ENCODE results near the gene CDH19. TPM values are rescaled to one million over a fixed set of nuclear protein-coding genes. Genes with fewer than 3 reads are reported as not detected.

The CDH19 gene
- total RNA-seq, 1 experiment from 2014 or later = not detected

GRCh38 chr18:66601649-66602048 lies 2.2 kb downstream of the CDH19 start:
- H3K27ac ChIP-seq (ENCODE audit: low read length) = no peak overlapping the region
- H3K9me3 ChIP-seq (ENCODE audit: low read length) = peaks cover 44% of the 10 kb centered on the region
- H2AFZ ChIP-seq (ENCODE audit: low read length) = no peak overlapping the region
- no peaks in the 10 kb centered on the region for H3K36me3 ChIP-seq (ENCODE audit: insufficient read depth, low read length)
- H3K4me1 ChIP-seq (ENCODE audit: low read length) = no peaks in the 10 kb centered on the region
- no peak overlapping the region for H3K4me3 ChIP-seq (ENCODE audit: low read length)
- no peaks in the 10 kb centered on the region for H3K27me3 ChIP-seq (ENCODE audit: low read length)
- no peaks in the 10 kb centered on the region for H3K79me2 ChIP-seq (ENCODE audit: low read length)
- H3K4me2 ChIP-seq (ENCODE audit: low read depth, low read length, poor library complexity, severe bottlenecking) = no peak overlapping the region
- H4K20me1 ChIP-seq (ENCODE audit: insufficient read depth, low read depth, low read length) = no peaks in the 10 kb centered on the region
- no peak for DNase-seq
- no peak overlapping the region for H3K9ac ChIP-seq (ENCODE audit: low read length)
- peaks cover 4% of the 10 kb centered on the region; the same call in 1 of the 2 replicates for H3K9me2 ChIP-seq (replicated peaks; ENCODE audit: insufficient read depth, low read length)

- Histone ChIP-seq H3K9me3 (ENCODE audit: low read length) (peaks cover 42% of the 10 kb centered on the region), H3K36me3 (ENCODE audit: insufficient read depth, low read length) (no peaks in the 10 kb centered on the region), H2AFZ (ENCODE audit: low read length) (no peak overlapping the region), H3K4me1 (ENCODE audit: low read length) (no peaks in the 10 kb centered on the region), H3K27me3 (ENCODE audit: low read length) (no peaks in the 10 kb centered on the region), H4K20me1 (ENCODE audit: insufficient read depth, low read depth, low read length) (no peaks in the 10 kb centered on the region), H3K27ac (ENCODE audit: low read length) (no peak overlapping the region), H3K9me2 (replicated peaks; ENCODE audit: insufficient read depth, low read length) (peaks cover 4% of the 10 kb centered on the region; the same call in 1 of the 2 replicates), H3K4me3 (ENCODE audit: low read length) (no peak overlapping the region), H3K4me2 (ENCODE audit: low read depth, low read length, poor library complexity, severe bottlenecking) (no peak overlapping the region), H3K79me2 (ENCODE audit: low read length) (no peaks in the 10 kb centered on the region), H3K9ac (ENCODE audit: low read length) (no peak overlapping the region)
- DNase-seq = no peak
These were observed 4.7 kb downstream of the CDH19 start for GRCh38 chr18:66599190-66599589.

- Histone ChIP-seq H3K9me2 (replicated peaks; ENCODE audit: insufficient read depth, low read length) (no peaks in the 10 kb centered on the region), H2AFZ (ENCODE audit: low read length) (no peak overlapping the region), H3K9ac (ENCODE audit: low read length) (no peak overlapping the region), H4K20me1 (ENCODE audit: insufficient read depth, low read depth, low read length) (no peaks in the 10 kb centered on the region), H3K4me1 (ENCODE audit: low read length) (no peaks in the 10 kb centered on the region), H3K79me2 (ENCODE audit: low read length) (no peaks in the 10 kb centered on the region), H3K27ac (ENCODE audit: low read length) (no peak overlapping the region), H3K4me2 (ENCODE audit: low read depth, low read length, poor library complexity, severe bottlenecking) (no peak overlapping the region), H3K4me3 (ENCODE audit: low read length) (no peak overlapping the region), H3K9me3 (ENCODE audit: low read length) (peaks cover 68% of the 10 kb centered on the region), H3K27me3 (ENCODE audit: low read length) (no peaks in the 10 kb centered on the region), H3K36me3 (ENCODE audit: insufficient read depth, low read length) (no peaks in the 10 kb centered on the region)
- no peak for DNase-seq
These were observed 16.5 kb downstream of the CDH19 start for GRCh38 chr18:66587430-66587829.

- no peak overlapping the region for H3K4me2 ChIP-seq (ENCODE audit: low read depth, low read length, poor library complexity, severe bottlenecking)
- H3K9me3 ChIP-seq (ENCODE audit: low read length) = peaks cover 74% of the 10 kb centered on the region
- no peaks in the 10 kb centered on the region for H4K20me1 ChIP-seq (ENCODE audit: insufficient read depth, low read depth, low read length)
- H3K36me3 ChIP-seq (ENCODE audit: insufficient read depth, low read length) = no peaks in the 10 kb centered on the region
- no peaks in the 10 kb centered on the region for H3K9me2 ChIP-seq (replicated peaks; ENCODE audit: insufficient read depth, low read length)
- H3K27me3 ChIP-seq (ENCODE audit: low read length) = no peaks in the 10 kb centered on the region
- no peaks in the 10 kb centered on the region for H3K79me2 ChIP-seq (ENCODE audit: low read length)
- no peak overlapping the region for H3K9ac ChIP-seq (ENCODE audit: low read length)
- H3K4me3 ChIP-seq (ENCODE audit: low read length) = no peak overlapping the region
- no peak overlapping the region for H3K27ac ChIP-seq (ENCODE audit: low read length)
- no peak overlapping the region for H2AFZ ChIP-seq (ENCODE audit: low read length)
- no peaks in the 10 kb centered on the region for H3K4me1 ChIP-seq (ENCODE audit: low read length)
- no peak for DNase-seq
These were observed 21.7 kb downstream of the CDH19 start for GRCh38 chr18:66582211-66582610.

GRCh38 chr18:66575263-66575662 lies 28.6 kb downstream of the CDH19 start:
- peaks cover 55% of the 10 kb centered on the region for H3K9me3 ChIP-seq (ENCODE audit: low read length)
- no peak overlapping the region for H3K27ac ChIP-seq (ENCODE audit: low read length)
- H4K20me1 ChIP-seq (ENCODE audit: insufficient read depth, low read depth, low read length) = no peaks in the 10 kb centered on the region
- H3K9me2 ChIP-seq (replicated peaks; ENCODE audit: insufficient read depth, low read length) = no peaks in the 10 kb centered on the region
- no peak overlapping the region for H3K4me3 ChIP-seq (ENCODE audit: low read length)
- H2AFZ ChIP-seq (ENCODE audit: low read length) = no peak overlapping the region
- no peak for DNase-seq
- no peak overlapping the region for H3K4me2 ChIP-seq (ENCODE audit: low read depth, low read length, poor library complexity, severe bottlenecking)
- no peaks in the 10 kb centered on the region for H3K79me2 ChIP-seq (ENCODE audit: low read length)
- no peak overlapping the region for H3K9ac ChIP-seq (ENCODE audit: low read length)
- no peaks in the 10 kb centered on the region for H3K4me1 ChIP-seq (ENCODE audit: low read length)
- H3K27me3 ChIP-seq (ENCODE audit: low read length) = no peaks in the 10 kb centered on the region
- no peaks in the 10 kb centered on the region for H3K36me3 ChIP-seq (ENCODE audit: insufficient read depth, low read length)

GRCh38 chr18:66571845-66572244 lies 32.0 kb downstream of the CDH19 start:
- H3K79me2 ChIP-seq (ENCODE audit: low read length) = no peaks in the 10 kb centered on the region
- no peaks in the 10 kb centered on the region; the same call in 1 of the 2 replicates for H3K9me2 ChIP-seq (replicated peaks; ENCODE audit: insufficient read depth, low read length)
- no peak overlapping the region for H3K4me2 ChIP-seq (ENCODE audit: low read depth, low read length, poor library complexity, severe bottlenecking)
- no peak overlapping the region for H3K27ac ChIP-seq (ENCODE audit: low read length)
- no peaks in the 10 kb centered on the region for H4K20me1 ChIP-seq (ENCODE audit: insufficient read depth, low read depth, low read length)
- DNase-seq = no peak
- no peaks in the 10 kb centered on the region for H3K4me1 ChIP-seq (ENCODE audit: low read length)
- H3K9me3 ChIP-seq (ENCODE audit: low read length) = peaks cover 39% of the 10 kb centered on the region
- H3K9ac ChIP-seq (ENCODE audit: low read length) = no peak overlapping the region
- H3K27me3 ChIP-seq (ENCODE audit: low read length) = no peaks in the 10 kb centered on the region
- no peak overlapping the region for H2AFZ ChIP-seq (ENCODE audit: low read length)
- H3K36me3 ChIP-seq (ENCODE audit: insufficient read depth, low read length) = no peaks in the 10 kb centered on the region
- H3K4me3 ChIP-seq (ENCODE audit: low read length) = no peak overlapping the region

- Histone ChIP-seq H3K9me3 (ENCODE audit: low read length) (peaks cover 53% of the 10 kb centered on the region), H3K27ac (ENCODE audit: low read length) (no peak overlapping the region), H4K20me1 (ENCODE audit: insufficient read depth, low read depth, low read length) (no peaks in the 10 kb centered on the region), H3K4me3 (ENCODE audit: low read length) (no peak overlapping the region), H3K27me3 (ENCODE audit: low read length) (no peaks in the 10 kb centered on the region), H3K4me1 (ENCODE audit: low read length) (no peaks in the 10 kb centered on the region), H2AFZ (ENCODE audit: low read length) (no peak overlapping the region), H3K9ac (ENCODE audit: low read length) (no peak overlapping the region), H3K36me3 (ENCODE audit: insufficient read depth, low read length) (no peaks in the 10 kb centered on the region), H3K9me2 (replicated peaks; ENCODE audit: insufficient read depth, low read length) (no peaks in the 10 kb centered on the region; the same call in 1 of the 2 replicates), H3K79me2 (ENCODE audit: low read length) (no peaks in the 10 kb centered on the region), H3K4me2 (ENCODE audit: low read depth, low read length, poor library complexity, severe bottlenecking) (no peak overlapping the region)
- DNase-seq = no peak
These were observed 37.3 kb downstream of the CDH19 start for GRCh38 chr18:66566616-66567015.

GRCh38 chr18:66564236-66564635 lies 39.7 kb downstream of the CDH19 start:
- no peak overlapping the region for H2AFZ ChIP-seq (ENCODE audit: low read length)
- H3K36me3 ChIP-seq (ENCODE audit: insufficient read depth, low read length) = no peaks in the 10 kb centered on the region
- no peaks in the 10 kb centered on the region for H4K20me1 ChIP-seq (ENCODE audit: insufficient read depth, low read depth, low read length)
- H3K4me1 ChIP-seq (ENCODE audit: low read length) = no peaks in the 10 kb centered on the region
- no peaks in the 10 kb centered on the region for H3K27me3 ChIP-seq (ENCODE audit: low read length)
- DNase-seq = no peak
- no peak overlapping the region for H3K4me2 ChIP-seq (ENCODE audit: low read depth, low read length, poor library complexity, severe bottlenecking)
- no peak overlapping the region for H3K27ac ChIP-seq (ENCODE audit: low read length)
- no peak overlapping the region for H3K4me3 ChIP-seq (ENCODE audit: low read length)
- no peaks in the 10 kb centered on the region; the same call in 1 of the 2 replicates for H3K9me2 ChIP-seq (replicated peaks; ENCODE audit: insufficient read depth, low read length)
- H3K9me3 ChIP-seq (ENCODE audit: low read length) = peaks cover 47% of the 10 kb centered on the region
- no peaks in the 10 kb centered on the region for H3K79me2 ChIP-seq (ENCODE audit: low read length)
- no peak overlapping the region for H3K9ac ChIP-seq (ENCODE audit: low read length)

GRCh38 chr18:66562279-66562678 lies 41.6 kb downstream of the CDH19 start:
- H3K4me1 ChIP-seq (ENCODE audit: low read length) = no peaks in the 10 kb centered on the region
- no peak overlapping the region for H3K9ac ChIP-seq (ENCODE audit: low read length)
- H3K4me2 ChIP-seq (ENCODE audit: low read depth, low read length, poor library complexity, severe bottlenecking) = no peak overlapping the region
- H3K27me3 ChIP-seq (ENCODE audit: low read length) = no peaks in the 10 kb centered on the region
- H3K27ac ChIP-seq (ENCODE audit: low read length) = no peak overlapping the region
- H3K79me2 ChIP-seq (ENCODE audit: low read length) = no peaks in the 10 kb centered on the region
- DNase-seq = no peak
- H3K36me3 ChIP-seq (ENCODE audit: insufficient read depth, low read length) = no peaks in the 10 kb centered on the region
- no peaks in the 10 kb centered on the region for H4K20me1 ChIP-seq (ENCODE audit: insufficient read depth, low read depth, low read length)
- H3K9me3 ChIP-seq (ENCODE audit: low read length) = peaks cover 43% of the 10 kb centered on the region
- H3K4me3 ChIP-seq (ENCODE audit: low read length) = no peak overlapping the region
- no peaks in the 10 kb centered on the region; the same call in 1 of the 2 replicates for H3K9me2 ChIP-seq (replicated peaks; ENCODE audit: insufficient read depth, low read length)
- no peak overlapping the region for H2AFZ ChIP-seq (ENCODE audit: low read length)
